GM12873 (cell line): Measurements from ENCODE around the gene RPS6KA3.

Source experiments
- TF ChIP-seq, protein P1 (sequence below): IDR thresholded peaks from 2 replicates; pipeline ENCODE4 v1.5.1; 2012; ENCODE audit warnings: low read depth, mild to moderate bottlenecking, moderate library complexity, low read length, control low read depth; ENCODE audit not compliant: insufficient read depth; ENCODE audit errors: missing control alignments

RPS6KA3 gene

DNA sequence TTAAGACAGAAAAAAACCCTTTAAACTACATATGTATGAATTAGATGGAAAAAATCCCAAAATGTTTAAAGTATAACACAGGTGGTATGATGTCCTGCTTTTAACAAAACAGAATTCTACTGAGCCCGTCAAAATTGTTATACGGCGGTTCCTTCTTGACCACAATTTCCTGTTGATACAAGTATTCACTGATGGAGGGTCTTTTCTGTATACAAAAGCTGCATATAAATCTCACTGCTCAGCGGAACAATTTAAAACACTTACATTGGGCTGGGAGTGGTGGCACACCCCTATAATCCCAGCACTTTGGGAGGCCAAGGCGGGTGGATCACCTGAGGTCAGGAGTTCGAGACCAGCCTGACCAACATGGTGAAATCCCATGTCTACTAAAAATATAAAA is 62.4 kb downstream of the RPS6KA3 start:
- TF ChIP-seq, protein P1, sequence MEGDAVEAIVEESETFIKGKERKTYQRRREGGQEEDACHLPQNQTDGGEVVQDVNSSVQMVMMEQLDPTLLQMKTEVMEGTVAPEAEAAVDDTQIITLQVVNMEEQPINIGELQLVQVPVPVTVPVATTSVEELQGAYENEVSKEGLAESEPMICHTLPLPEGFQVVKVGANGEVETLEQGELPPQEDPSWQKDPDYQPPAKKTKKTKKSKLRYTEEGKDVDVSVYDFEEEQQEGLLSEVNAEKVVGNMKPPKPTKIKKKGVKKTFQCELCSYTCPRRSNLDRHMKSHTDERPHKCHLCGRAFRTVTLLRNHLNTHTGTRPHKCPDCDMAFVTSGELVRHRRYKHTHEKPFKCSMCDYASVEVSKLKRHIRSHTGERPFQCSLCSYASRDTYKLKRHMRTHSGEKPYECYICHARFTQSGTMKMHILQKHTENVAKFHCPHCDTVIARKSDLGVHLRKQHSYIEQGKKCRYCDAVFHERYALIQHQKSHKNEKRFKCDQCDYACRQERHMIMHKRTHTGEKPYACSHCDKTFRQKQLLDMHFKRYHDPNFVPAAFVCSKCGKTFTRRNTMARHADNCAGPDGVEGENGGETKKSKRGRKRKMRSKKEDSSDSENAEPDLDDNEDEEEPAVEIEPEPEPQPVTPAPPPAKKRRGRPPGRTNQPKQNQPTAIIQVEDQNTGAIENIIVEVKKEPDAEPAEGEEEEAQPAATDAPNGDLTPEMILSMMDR, result no peak

DNA sequence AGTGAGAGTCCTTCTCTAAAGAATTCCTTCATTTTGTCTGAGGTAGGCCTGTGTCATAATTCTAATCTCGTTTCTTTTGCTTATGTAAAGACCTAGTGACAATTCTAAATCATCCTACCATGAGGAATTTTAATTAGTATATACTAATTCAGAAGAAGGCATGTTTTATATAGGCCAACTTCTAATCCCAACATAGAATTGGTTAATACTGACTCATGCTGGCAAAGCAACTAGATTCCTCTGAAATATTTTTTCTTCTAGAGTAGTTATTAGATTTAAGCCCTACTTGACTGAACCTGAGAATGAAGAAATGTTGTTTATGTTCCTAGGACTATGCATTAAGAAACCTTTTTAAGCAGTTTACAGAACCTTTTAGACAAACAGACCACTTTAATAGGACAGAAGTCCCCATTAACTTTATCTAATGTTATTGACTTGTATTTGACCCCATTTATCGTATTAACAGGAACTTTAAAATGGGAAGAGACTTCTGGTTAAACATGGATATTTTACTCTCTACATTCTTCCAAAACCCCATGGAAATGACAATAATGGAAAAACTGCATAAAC is 69.0 kb downstream of the RPS6KA3 start:
- TF ChIP-seq, protein P1, result no peak

DNA sequence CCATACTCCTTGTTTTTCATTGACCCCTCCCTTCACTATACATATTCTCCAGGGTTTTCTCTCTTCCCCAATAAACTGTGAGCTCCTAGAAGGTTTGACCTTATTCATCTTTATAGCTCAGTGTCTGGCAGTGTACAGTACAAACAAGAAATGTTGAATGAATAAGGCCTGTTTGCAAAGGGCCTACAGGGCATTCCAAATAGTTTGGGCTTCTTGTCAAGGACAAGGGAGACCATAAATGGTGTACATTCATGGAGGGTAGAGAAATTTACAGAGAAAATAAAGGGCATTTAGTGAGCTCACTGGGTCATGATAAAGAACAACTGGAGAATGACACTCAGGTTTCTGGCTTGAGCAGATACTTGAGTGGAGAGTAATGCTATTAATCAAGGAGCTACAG is 77.5 kb downstream of the RPS6KA3 start:
- TF ChIP-seq, protein P1, result no peak

DNA sequence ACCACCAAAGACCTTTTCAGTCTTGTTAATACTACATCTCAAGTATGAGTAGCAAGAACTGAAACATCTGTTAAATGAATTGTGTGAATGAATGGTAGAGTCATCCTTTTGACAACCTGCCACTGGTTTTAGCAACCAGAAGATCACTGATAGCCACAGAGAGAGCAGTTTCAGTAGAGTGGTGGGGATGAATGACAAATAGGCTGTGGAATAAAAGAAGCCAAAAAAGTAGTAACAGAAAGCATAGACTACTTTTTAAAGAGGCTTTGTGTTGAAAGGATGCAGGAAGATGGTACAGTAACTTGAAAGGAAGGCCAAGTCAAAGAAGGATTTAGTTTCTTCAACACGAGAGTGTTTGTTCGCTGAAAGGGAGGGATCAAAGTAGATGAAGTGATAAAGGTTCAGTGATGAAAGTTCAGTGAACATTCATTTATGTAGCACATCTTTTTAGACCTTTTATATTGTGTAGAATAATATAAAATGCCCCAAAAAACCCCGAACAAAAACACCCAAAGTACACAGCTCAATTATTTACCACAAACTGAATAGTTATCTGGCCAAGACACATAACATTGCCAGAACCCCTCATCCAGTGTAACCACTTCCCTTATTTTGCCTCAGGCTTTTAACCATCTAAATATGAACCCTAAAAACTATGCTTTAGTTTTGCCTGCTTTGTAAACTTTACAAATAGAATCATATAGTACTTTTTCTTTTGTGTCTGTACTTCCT is 84.9 kb downstream of the RPS6KA3 start:
- TF ChIP-seq, protein P1, result no peak

DNA sequence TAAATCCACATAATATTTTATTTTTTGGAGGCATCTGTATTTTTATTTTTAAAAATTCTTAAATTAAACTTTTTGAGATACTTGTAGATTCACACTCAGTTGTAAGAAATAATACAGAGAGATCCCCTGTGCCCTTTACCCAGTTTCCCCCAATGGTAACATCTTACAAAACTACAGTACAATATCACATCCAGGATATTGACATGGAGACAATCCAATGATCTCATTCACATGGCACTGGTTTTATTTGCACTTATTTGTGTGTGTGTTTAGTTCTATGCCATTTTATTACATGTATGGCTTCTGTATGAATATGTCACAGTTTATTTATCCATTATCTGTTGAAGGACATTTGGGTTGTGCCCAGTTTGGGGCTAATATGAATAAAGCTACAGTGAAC is 89.6 kb downstream of the RPS6KA3 start:
- TF ChIP-seq, protein P1, result no peak

DNA sequence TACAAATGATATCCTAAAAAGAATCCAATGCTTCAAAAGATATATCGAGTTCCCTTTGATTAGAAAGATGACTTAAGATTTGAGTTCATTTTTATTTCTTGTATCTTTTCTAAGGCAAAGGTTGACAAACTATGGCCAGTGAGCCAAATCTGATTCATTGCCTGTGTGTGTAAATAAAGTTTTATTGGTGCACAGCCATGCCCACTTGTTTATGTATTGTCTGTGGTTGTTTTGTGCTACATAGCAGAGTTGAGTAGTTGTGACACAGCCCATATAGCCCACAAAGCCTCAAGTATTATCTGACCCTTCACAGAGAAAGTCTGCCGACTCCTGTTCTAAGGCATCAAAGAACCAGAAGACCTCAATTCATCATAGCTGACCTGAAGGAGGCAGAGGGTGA is 92.9 kb downstream of the RPS6KA3 start:
- TF ChIP-seq, protein P1, result no peak

DNA sequence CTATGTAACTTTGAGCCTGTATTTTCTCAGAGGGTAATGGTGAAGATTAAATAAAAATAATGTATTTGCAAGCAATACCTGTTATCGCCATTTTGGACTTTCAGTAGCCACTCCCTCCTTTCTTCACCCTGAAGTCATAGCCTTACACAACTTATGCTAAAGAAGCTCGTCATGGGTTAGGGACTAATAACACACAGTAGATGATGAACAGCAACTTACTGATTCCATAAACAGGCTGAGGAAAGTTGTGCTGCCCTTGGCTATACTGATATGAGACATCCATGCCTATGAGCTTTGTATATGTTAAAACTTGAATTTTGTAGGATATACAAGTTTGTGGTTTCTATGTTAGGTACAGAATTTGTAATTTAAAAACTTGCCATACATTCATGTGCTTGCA is 93.4 kb downstream of the RPS6KA3 start:
- TF ChIP-seq, protein P1, result no peak
